GM19455 (cell line): ENCODE data around the gene RRH.
"Not testable (repeated sequence)": the region's sequence is repeated elsewhere in the genome, so short reads cannot be mapped to it uniquely, and the experiment has no call there.

Experiments used
- ATAC-seq: cut with Tn5 transposase; IDR thresholded peaks from one replicate; pipeline ENCODE4 v1.9.1; 2021; ENCODE audit not compliant: unreplicated experiment

The RRH gene

GRCh38 chr4:109836985-109837384 is 9.2 kb downstream of the RRH start:
- ATAC-seq = no peak

GRCh38 chr4:109846395-109847098 is 18.8 kb downstream of the RRH start:
- ATAC-seq = no peak

DNA sequence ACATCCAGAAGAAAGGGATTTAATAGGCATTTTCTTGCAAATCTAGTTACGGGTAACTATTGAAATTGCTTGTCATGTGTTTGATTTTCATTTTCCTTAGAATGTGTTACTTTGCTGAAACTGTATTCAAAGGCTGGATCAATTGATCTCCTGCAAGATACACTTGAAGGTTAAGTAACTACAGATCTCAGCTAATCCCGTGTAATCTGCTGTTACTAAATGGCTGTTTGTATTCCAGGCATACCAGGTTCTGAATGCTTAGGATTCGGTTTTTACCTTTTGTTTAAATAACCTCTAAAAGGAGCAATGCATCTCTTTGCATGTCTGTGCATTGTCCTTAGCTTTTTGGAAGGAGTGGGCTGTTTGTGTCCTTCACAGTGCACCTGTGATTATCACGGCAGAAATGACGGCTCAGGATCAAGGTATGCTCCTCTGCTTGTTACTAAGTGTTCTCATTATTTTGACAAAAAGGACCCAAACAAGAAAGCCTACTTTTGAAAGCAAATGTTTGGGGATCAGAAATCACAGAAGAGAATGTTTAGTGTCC is 20.2 kb downstream of the RRH start, which contains the start of gene LRIT3:
Gene LRIT3 (plus strand): TSS at position 212 of the 547 bp plus-strand sequence. CDS start 95 bp downstream, at position 307.
- no peak for ATAC-seq

GRCh38 chr4:109848501-109848900 is 20.7 kb downstream of the RRH start:
- ATAC-seq = no peak

- ATAC-seq = no peak
Observed at GRCh38 chr4:109850601-109851000, 22.8 kb downstream of the RRH start.

DNA sequence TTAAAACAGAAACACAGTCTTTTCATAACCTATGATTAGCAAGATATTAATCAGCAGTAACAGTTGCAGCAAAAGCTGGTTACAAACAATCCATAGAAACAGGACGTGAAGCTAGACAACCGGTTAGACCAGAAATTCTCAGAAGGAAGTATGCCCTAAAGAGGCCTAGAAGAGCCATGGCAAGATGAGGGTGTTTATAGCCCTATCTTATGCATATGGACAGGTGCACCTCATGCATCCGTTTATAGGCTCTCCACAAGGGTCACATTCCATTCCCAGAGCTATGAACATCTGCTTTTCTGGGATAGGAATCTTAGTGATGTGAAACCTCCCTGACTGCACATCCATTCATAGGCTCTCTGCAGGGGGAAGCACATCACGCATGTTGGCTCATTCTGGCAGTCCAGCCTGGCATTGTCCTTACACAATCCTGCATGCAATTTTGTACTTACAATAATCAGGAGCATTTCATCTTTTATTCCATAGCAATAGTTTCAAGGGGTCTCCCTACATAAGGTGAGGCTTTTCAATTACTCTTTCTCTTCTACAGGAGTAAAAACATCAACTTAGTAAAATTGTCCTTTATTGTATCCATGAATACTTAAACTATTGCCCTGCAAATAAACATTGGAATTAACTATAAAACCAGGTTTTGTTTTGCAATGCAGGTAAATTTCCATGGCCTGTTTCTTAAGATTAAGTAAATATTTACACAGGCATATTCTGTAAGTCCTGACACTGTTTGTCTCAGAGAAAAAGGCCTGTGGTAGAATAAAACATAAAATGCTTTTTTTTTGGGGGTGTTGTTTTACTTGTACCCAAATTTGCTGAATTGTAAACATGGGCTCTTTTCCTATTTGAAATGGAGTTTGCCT is 31.9 kb downstream of the RRH start:
- ATAC-seq = not testable (repeated sequence)

- ATAC-seq = no peak
Observed at GRCh38 chr4:109861271-109861670, 33.5 kb downstream of the RRH start.

DNA sequence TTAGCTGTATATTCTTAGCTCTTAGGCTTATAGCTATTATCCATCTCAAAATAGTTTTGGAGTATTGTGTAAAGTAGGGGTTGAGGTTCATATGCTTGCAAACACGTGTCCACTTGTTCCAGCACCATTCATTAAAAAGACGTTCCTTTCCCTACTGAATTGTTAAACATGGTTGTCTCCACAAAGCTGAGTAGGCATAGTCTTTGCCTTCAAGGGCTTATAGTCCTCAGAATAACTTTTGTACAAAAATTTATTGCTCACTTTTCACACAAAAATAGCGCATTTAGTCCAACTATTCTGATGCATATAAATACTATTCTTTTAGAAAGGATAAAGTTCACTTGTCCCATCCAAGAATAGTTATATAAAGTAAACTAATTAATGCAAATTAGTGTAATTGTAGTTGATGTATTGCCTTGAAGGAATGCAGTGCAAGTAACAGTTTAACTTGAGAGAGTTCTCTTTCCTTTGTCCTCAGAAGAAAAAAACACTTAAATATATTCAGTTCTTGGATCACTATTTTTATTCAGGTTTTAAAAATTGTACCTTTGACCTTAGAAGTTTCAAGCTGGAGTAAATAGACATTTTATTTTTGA is 34.2 kb downstream of the RRH start:
- ATAC-seq = no peak

- ATAC-seq = no peak
Observed at GRCh38 chr4:109864134-109864533, 36.4 kb downstream of the RRH start.

DNA sequence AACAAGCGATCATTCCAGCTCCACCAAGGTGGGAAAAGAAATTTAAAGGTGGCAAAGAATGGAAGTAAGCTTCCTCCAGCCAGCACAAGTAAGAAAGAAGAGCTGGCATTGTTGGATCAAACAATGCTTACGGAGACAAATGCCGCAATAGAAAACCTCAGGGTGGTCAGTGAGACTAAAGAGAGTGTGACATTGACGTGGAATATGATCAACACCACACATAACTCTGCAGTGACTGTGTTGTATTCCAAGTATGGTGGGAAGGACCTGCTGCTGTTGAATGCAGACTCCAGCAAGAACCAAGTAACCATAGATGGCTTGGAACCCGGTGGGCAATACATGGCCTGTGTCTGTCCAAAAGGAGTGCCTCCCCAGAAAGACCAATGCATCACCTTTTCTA is 42.3 kb downstream of the RRH start:
- ATAC-seq = no peak

- ATAC-seq = no peak
Observed at GRCh38 chr4:109872065-109872464, 44.3 kb downstream of the RRH start.

- no peak for ATAC-seq
Observed at GRCh38 chr4:109872950-109873656, 45.3 kb downstream of the RRH start.

DNA sequence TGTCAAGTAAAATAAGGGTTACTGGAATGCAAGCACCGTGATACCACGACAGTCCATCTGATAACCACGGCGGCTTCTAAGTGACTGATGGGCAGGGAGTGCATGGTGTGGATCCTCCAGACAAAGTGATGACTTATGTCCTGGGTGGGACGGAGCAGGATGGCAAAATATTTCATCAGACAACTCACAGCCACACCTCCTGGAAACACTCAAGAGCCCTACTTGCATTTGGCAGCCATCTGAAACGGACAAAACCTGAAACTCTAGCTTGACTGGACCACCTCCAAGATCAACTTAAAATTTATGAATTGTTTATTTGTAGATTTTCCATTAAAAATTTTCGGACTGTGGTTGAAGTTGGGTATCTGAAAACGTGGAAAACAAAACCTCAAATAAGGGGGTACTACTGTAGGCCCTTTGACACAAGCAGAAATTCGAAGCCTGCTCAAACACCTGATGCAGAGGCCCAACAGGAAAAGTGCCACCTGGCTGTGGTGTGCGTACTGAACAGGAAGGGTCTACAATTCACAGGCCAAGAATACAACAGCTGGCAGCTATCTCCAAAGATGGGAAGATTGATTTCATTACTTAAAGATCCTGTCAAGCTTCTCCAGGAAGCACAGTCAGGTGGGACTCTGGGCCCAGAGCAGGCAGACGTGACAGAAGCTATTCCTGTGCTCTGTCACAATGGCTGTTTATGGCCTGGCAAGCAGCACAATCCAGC is 46.2 kb downstream of the RRH start:
- no peak for ATAC-seq

- ATAC-seq = no peak
Observed at GRCh38 chr4:109875106-109875505, 47.3 kb downstream of the RRH start.

DNA sequence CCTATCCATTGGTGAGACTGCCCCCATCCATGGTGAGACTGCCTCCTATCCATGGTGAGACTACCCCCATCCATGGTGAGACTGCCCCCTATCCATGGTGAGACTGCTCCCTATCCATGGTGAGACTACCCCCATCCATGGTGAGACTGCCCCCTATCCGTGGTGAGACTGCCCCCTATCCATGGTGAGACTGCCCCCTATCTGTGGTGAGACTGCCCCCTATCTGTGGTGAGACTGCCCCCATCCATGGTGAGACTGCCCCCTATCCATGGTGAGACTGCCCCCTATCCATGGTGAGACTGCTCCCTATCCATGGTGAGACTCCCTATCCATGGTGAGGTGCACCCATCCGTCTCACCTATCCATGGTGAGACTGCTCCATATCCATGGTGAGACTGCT is 47.8 kb downstream of the RRH start:
- ATAC-seq = not testable (repeated sequence)

- ATAC-seq = no peak
Observed at GRCh38 chr4:109876634-109877265, 49.0 kb downstream of the RRH start.

- peak; percentile 81 for ATAC-seq
Observed at GRCh38 chr4:109877400-109877799, 49.6 kb downstream of the RRH start.

GRCh38 chr4:109878355-109878754 is 50.6 kb downstream of the RRH start:
- no peak for ATAC-seq

DNA sequence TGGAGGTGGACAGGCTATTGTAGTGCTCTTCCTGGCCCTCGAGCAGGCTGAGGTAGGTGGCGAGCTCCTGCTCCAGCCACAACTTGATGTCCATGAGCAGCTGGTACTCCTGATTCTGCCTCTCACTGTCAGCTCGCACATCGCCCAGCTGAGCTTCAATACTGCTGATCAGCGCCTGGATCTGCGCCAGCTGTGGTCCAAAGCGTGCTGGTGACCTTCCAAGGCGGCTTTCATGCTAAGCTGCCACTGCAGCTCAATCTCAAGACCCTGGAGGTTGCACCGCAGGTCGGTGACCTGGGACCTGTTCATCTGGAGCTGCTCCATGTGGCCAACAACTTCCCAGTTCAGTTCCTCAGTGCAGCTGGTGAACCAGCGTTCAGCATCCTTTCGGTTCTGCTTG is 51.3 kb downstream of the RRH start:
- ATAC-seq = no peak
